ENCODE measurements around the gene SMAD4.

Gene SMAD4

DNA sequence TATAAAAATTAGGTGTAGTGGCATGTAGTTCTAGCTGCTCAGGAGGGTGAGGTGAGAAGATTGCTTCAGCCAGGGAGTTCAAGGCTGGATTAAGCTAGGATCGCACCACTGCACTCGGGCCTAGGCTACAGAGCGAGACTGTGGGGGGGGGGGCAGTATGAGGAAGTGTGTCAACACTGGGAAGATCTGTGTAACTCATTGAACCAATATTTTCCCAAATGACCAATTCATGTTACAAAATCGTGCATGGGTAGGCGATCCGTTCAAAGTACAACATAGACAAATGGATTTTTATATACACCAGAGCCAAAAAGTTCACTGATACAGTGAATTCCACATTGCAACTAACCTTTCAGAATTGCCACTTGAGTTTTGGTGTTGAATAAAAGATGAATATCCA, 8.1 kb downstream of the SMAD4 start:
- peaks cover 31% of the 10 kb centered on the region for H3K4me1 ChIP-seq (ENCODE audit: insufficient read depth, low read length)
- no peaks in the 10 kb centered on the region for H3K9me3 ChIP-seq (ENCODE audit: control insufficient read depth, insufficient read depth, low read length)
- H3K36me3 ChIP-seq (ENCODE audit: insufficient read depth, low read length): no peaks in the 10 kb centered on the region
- no peak overlapping the region for H3K9ac ChIP-seq (ENCODE audit: low read depth, low read length)

DNA sequence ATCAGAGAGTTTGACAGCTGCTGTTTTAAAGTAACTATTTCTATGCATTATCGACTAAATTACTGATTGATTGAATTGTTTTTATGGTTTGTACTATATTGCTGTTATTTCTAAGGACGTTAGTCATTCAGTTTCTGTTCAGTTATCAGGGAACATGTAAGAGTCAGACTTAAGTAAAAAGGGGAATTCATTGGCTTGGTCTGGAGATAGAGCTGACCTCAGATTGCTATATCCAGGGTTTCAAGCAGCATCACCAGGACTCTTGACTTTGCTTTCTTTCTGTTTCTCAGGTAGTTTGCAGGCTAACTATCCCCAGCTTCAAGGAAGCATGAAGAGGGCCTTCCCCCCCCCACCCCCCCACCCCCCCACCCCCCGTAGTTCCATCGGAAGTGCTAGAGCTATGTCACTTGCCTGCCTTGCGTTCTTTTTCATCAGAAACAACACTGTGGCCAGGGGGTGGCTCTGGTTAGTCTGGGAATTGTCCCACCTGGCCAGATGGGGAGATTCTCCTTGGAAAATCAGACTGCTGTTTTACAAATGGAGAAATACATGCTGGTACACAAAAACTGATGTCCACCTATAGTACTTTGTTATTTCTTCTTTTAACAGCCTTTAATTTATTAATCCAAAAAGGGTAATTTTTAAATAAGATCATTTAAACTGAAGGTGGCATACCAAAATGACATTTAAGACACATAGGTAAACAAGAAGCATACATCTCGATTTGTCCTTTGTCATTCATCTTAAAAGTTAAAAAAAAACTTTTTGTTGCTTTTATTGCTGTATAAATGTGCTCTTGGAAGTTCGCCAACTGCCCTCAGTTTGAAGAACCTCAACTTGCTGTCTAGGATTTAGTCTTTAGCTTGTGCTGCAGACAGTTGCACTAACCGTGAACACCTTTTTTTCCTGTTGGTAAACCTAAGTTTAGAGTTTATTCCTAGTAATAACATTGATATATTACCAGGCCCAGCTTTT, 9.4 kb downstream of the SMAD4 start:
- Histone ChIP-seq H3K4me1 (ENCODE audit: insufficient read depth, low read length) (peaks cover 29% of the 10 kb centered on the region), H3K9me3 (ENCODE audit: control insufficient read depth, insufficient read depth, low read length) (no peaks in the 10 kb centered on the region), H3K9ac (ENCODE audit: low read depth, low read length) (no peak overlapping the region), H3K36me3 (ENCODE audit: insufficient read depth, low read length) (no peaks in the 10 kb centered on the region)

DNA sequence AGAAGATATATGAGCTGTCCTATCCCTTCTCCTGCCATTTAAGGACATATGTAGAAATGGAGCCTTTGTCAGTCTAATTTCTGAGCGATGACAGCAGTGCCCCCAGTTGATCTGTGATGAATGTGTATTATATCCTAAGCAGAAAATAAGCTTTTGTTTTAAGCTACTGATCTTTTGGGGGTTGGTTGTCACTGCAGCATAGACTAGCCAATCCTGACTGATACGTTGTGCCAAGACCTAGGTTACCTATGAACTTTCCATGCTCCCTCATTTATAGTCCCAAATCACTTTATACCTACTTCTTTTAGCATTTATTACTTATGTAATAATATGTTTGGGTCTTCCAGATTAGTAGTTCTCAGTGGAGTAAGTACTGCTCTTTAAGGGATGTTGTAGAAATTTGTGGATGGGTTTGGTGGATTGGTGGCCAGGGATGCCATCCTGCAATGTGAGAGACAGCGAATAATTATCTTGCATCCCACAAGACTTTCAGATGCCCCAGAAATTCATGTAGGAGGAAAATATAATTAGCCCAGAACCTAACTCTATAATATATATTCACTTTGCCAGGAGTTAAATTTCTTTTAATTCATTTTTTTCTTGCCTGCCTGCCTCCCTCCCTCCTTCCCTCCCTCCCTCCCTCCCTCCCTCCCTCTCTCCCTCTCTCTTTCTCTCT, 11.8 kb downstream of the SMAD4 start:
- Histone ChIP-seq H3K36me3 (ENCODE audit: insufficient read depth, low read length) (no peaks in the 10 kb centered on the region), H3K9ac (ENCODE audit: low read depth, low read length) (no peak overlapping the region), H3K4me1 (ENCODE audit: insufficient read depth, low read length) (peaks cover 28% of the 10 kb centered on the region), H3K9me3 (ENCODE audit: control insufficient read depth, insufficient read depth, low read length) (no peaks in the 10 kb centered on the region)

DNA sequence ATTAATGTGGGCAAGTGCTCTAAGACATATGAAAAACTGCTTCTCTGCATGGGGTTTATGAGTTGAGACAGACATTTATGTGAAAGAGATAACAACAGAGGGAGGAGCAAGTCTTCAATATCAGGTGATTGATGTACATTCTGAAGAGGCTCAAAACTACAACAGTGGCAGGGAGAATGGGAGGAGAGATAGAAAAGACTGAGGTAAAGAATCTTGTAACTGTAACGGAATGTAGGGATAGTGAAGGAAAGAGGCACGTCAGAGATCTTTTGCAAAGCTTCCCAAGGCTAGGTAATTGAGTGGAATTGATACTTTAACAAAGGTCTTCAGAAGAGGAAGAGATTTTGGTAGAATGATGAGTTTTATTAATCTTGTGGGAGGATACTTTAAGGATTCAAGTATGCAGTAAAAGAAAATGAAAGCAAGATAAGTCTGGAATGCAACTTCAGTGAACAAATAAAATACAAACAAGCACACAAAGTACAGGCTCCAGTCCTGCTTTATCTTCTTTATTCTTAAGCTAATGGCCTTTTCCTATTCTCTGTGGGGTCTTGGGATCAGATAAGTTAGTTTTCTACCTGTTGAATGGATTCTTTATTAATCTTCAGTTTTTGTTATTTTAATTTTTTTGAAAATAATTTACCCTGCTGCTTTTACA, 15.0 kb downstream of the SMAD4 start:
- no peaks in the 10 kb centered on the region for H3K9me3 ChIP-seq (ENCODE audit: control insufficient read depth, insufficient read depth, low read length)
- no peaks in the 10 kb centered on the region; the same call in 1 of the 2 replicates for H3K36me3 ChIP-seq (ENCODE audit: insufficient read depth, low read length)
- H3K9ac ChIP-seq (ENCODE audit: low read depth, low read length): no peak overlapping the region
- H3K4me1 ChIP-seq (ENCODE audit: insufficient read depth, low read length): peaks cover 7% of the 10 kb centered on the region

DNA sequence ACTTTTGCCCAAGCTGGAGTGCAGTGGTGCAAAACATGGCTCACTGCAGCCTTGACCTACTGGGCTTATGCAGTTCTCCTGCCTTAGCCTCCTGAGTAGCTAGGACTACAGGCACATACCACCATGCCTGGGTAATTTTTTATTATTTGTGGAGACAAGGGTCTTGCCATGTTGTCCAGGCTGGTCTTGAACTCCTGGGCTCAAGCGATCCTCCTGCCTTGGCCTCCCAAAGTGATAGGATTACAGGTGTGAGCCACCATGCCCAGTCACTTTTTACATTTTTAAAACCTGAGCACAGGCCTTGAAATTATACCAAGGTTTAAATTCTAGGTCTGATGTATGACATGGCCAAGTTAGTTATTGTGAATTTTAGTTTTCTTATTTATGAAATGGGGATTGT, 18.2 kb downstream of the SMAD4 start:
- no peaks in the 10 kb centered on the region for H3K9me3 ChIP-seq (ENCODE audit: control insufficient read depth, insufficient read depth, low read length)
- no peak overlapping the region for H3K9ac ChIP-seq (ENCODE audit: low read depth, low read length)
- H3K4me1 ChIP-seq (ENCODE audit: insufficient read depth, low read length): peaks cover 12% of the 10 kb centered on the region
- H3K36me3 ChIP-seq (ENCODE audit: insufficient read depth, low read length): no peaks in the 10 kb centered on the region; the same call in 1 of the 2 replicates

DNA sequence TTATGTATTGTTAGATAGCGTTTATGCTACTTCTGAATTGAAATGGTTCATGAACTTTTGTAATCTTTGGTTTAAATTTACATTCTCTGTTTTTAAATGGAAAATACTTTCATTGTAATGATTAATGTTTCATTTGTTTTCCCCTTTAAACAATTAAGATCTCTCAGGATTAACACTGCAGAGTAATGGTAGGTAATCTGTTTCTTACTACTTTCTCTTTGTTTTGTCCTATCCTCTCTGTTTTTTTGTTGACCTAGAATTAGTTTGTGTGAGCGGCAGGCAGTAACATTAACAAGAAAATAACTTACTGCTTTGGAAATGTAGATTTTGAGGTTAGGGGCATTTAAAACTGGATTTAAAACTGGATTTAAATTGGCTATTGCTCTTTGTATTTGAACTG, 19.1 kb downstream of the SMAD4 start:
- no peaks in the 10 kb centered on the region for H3K9me3 ChIP-seq (ENCODE audit: control insufficient read depth, insufficient read depth, low read length)
- peaks cover 12% of the 10 kb centered on the region for H3K4me1 ChIP-seq (ENCODE audit: insufficient read depth, low read length)
- H3K9ac ChIP-seq (ENCODE audit: low read depth, low read length): no peak overlapping the region
- no peaks in the 10 kb centered on the region; the same call in 1 of the 2 replicates for H3K36me3 ChIP-seq (ENCODE audit: insufficient read depth, low read length)

DNA sequence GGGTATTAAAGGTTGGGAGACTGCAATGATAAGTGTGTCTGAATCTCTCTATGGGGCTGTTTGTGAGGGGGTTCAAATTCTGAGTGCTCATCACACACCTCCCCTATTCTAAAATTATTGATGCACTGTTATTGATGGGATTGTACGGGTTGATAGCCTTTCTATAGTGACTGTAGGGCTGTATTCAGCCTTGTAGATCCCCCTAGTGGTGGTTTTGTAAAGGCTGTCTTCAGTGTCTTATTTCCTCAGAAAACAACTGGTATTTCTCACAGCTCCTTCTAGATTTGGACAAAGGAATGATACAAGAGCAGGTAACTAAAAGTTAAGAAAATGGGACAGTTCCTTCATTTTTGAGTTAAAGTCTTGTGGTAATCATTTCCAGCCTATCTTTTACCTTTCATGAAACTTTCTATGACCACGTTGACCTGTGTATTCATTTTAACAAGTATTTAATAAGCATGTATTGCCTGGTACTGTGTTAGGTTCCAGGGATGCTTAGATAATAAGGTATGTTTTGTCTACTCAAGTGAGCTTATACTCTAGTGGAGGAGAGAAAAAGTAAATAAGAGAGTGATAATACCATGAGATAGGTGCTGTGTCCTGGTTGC, 21.2 kb downstream of the SMAD4 start:
- H3K9me3 ChIP-seq (ENCODE audit: control insufficient read depth, insufficient read depth, low read length): no peaks in the 10 kb centered on the region
- H3K4me1 ChIP-seq (ENCODE audit: insufficient read depth, low read length): peaks cover 6% of the 10 kb centered on the region
- H3K36me3 ChIP-seq (ENCODE audit: insufficient read depth, low read length): no peaks in the 10 kb centered on the region; the same call in 1 of the 2 replicates
- no peak overlapping the region for H3K9ac ChIP-seq (ENCODE audit: low read depth, low read length)

DNA sequence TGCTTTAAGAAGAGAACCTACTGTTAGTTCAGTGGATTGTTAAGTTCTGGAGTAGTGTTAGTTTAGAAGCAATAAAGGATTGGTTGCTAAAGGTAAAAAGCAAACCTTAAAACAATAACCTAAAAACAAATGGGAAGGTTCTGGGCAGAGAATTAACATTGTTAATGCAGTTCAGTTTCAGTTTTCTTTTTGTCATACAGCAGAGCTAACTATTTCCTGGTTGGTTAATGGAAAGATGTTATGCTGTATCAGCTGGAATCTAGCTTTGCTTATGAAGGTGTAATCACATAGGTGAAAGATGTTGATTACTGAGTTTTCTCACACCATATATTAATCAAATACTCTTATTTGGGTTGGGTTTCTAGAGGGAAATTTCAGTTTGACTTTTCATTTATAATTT, 23.8 kb downstream of the SMAD4 start:
- Histone ChIP-seq H3K9me3 (ENCODE audit: control insufficient read depth, insufficient read depth, low read length) (no peaks in the 10 kb centered on the region), H3K36me3 (ENCODE audit: insufficient read depth, low read length) (no peaks in the 10 kb centered on the region), H3K4me1 (ENCODE audit: insufficient read depth, low read length) (peaks cover 6% of the 10 kb centered on the region), H3K9ac (ENCODE audit: low read depth, low read length) (no peak overlapping the region)

DNA sequence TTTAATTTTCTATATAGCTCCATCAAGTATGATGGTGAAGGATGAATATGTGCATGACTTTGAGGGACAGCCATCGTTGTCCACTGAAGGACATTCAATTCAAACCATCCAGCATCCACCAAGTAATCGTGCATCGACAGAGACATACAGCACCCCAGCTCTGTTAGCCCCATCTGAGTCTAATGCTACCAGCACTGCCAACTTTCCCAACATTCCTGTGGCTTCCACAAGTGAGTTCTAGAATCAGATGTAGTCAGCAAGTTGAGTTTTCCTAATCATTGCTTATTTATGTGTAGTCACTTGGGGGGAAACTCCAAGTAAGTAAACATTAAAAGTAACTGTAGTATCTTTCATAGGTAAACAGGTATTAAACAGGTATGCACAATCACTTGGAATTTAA, 24.8 kb downstream of the SMAD4 start:
- Histone ChIP-seq H3K36me3 (ENCODE audit: insufficient read depth, low read length) (no peaks in the 10 kb centered on the region), H3K4me1 (ENCODE audit: insufficient read depth, low read length) (peaks cover 6% of the 10 kb centered on the region), H3K9me3 (ENCODE audit: control insufficient read depth, insufficient read depth, low read length) (no peaks in the 10 kb centered on the region), H3K9ac (ENCODE audit: low read depth, low read length) (no peak overlapping the region)

DNA sequence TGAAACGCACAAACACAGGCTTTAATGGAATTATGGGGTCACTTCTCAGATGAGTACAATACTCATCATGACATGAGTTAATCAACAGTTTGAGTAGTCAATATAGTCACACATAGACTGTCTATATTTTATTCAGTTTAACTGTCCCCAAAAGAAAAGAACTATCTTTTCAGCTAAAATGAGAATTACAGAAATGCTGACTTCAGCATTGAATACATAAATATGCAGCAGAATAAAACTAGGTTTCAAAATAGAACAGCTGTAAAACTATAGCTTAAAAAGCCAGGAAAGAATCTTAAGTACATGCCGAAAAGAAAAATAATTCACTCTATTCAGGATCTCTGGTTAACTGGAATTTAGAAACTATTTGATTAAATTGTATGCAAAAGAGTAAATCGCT, 30.0 kb downstream of the SMAD4 start:
- no peaks in the 10 kb centered on the region for H3K4me1 ChIP-seq (ENCODE audit: insufficient read depth, low read length)
- H3K9me3 ChIP-seq (ENCODE audit: control insufficient read depth, insufficient read depth, low read length): no peaks in the 10 kb centered on the region
- peaks cover 3% of the 10 kb centered on the region; the same call in 1 of the 2 replicates for H3K36me3 ChIP-seq (ENCODE audit: insufficient read depth, low read length)
- no peak overlapping the region for H3K9ac ChIP-seq (ENCODE audit: low read depth, low read length)

DNA sequence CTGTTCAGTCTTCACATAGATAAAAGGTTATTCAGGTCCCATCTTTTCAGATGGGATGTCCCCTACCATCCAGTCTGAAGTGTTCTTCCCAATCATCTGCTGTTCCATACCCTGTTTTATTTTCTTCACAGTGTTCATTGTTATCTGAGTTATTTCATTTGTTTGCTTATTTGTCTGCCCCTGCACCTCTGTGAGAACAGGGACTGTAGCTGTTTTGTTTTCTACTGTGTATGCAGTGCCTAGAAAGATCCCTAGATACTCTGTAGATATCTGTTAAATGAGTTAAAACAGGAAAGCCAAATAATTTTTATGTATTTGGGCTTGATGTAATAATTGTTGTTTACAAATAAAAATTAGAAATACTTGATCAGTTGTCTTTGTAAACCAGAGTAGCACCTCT, 34.2 kb downstream of the SMAD4 start:
- Histone ChIP-seq H3K4me1 (ENCODE audit: insufficient read depth, low read length) (no peaks in the 10 kb centered on the region), H3K9me3 (ENCODE audit: control insufficient read depth, insufficient read depth, low read length) (no peaks in the 10 kb centered on the region), H3K9ac (ENCODE audit: low read depth, low read length) (no peak overlapping the region), H3K36me3 (ENCODE audit: insufficient read depth, low read length) (peaks cover 3% of the 10 kb centered on the region; the same call in 1 of the 2 replicates)

DNA sequence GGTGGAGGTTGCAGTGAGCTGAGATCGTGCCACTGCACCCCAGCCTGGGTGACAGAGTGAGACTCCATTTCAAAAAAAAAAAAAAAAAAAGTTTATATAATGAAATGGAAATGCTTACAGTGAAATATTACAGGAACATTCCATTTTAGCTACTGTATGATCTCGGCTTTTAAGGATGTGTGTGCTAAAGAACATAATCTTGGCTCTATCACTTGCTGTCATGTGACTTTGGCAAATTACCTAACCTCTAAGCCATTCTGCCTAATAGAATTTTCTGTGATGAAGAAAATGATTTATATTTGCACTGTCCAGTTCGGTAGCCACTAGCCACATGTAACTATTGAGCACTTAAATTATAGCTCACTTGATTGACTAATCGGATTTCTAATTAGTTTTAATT, 36.3 kb downstream of the SMAD4 start:
- no peaks in the 10 kb centered on the region for H3K9me3 ChIP-seq (ENCODE audit: control insufficient read depth, insufficient read depth, low read length)
- peaks cover 1% of the 10 kb centered on the region; the same call in 1 of the 2 replicates for H3K36me3 ChIP-seq (ENCODE audit: insufficient read depth, low read length)
- H3K4me1 ChIP-seq (ENCODE audit: insufficient read depth, low read length): no peaks in the 10 kb centered on the region
- H3K9ac ChIP-seq (ENCODE audit: low read depth, low read length): no peak overlapping the region

DNA sequence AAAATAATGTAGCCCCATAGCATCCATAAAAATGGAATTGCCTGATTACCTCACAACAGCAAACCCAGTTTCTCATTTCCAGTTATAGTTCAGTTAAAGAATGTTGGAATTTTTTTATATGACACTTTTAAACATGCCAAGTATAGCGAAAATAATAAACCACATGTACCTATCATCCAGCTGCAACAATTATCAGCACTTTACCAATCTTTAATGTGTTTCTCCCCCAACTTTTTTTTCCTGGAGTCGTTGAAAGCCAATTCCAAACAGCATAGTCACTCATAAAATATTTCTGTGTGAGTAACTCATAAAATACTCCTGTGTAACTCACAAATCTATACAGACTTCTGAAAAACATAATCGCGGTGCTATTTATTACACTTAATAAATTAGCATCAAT, 38.1 kb downstream of the SMAD4 start:
- H3K4me1 ChIP-seq (ENCODE audit: insufficient read depth, low read length): no peaks in the 10 kb centered on the region
- H3K9me3 ChIP-seq (ENCODE audit: control insufficient read depth, insufficient read depth, low read length): no peaks in the 10 kb centered on the region
- no peaks in the 10 kb centered on the region for H3K36me3 ChIP-seq (ENCODE audit: insufficient read depth, low read length)
- no peak overlapping the region for H3K9ac ChIP-seq (ENCODE audit: low read depth, low read length)

DNA sequence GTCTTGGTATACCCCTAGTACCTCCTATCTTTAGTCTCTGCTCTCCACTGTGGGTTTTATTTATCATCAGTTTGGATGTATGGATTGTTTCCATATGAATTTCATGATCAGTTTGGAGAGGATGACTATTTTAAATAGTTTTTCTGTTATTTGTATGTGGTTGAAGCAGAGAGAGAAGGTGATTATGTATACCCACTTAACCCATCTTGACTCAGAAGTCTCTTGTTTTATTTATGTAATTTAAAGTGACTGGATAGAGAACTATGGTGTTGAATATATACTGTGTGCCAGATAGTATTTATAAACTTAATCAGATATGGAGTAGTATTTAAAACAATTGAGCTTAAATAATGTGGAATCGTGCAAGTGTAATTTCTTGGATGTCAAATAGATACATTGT, 39.9 kb downstream of the SMAD4 start:
- no peaks in the 10 kb centered on the region for H3K9me3 ChIP-seq (ENCODE audit: control insufficient read depth, insufficient read depth, low read length)
- no peaks in the 10 kb centered on the region for H3K4me1 ChIP-seq (ENCODE audit: insufficient read depth, low read length)
- H3K9ac ChIP-seq (ENCODE audit: low read depth, low read length): no peak overlapping the region
- no peaks in the 10 kb centered on the region for H3K36me3 ChIP-seq (ENCODE audit: insufficient read depth, low read length)

Measured in ES-I3 (cell line).